Suprapubic skin (tissue), 4 donors: Measurements from ENCODE around the gene MXD4. TPM values are rescaled to one million over a fixed set of nuclear protein-coding genes. Genes with fewer than 3 reads are reported as not detected.
A peak's percentile ranks its signal among the peaks of the same experiment; 100 is the strongest.

ENCODE experiments used
- DNase-seq, 2 donors: peaks; one replicate each; pipeline ENCODE4 v3.0.0-alpha.2; 2019; ENCODE audit warnings: low spot score in 2 of 2
- H3K27ac ChIP-seq: fragments of 200-600 bp; sonication (generic); one replicate; pipeline ENCODE4 v1.5.1; 2019
- H3K27me3 ChIP-seq: fragments of 200-600 bp; sonication (generic); one replicate; pipeline ENCODE4 v1.5.1; 2019
- H3K36me3 ChIP-seq: fragments of 200-600 bp; sonication (generic); one replicate; pipeline ENCODE4 v1.5.1; 2019
- H3K4me1 ChIP-seq: fragments of 200-600 bp; sonication (generic); one replicate; pipeline ENCODE4 v1.5.1; 2019
- H3K4me3 ChIP-seq: fragments of 200-600 bp; sonication (generic); one replicate; pipeline ENCODE4 v1.5.1; 2019; ENCODE audit warnings: mild to moderate bottlenecking
- H3K9me3 ChIP-seq: fragments of 200-600 bp; sonication (generic); one replicate; pipeline ENCODE4 v1.5.1; 2019
- CTCF ChIP-seq, 2 donors: fragments of 200-600 bp in 1 of 2; fragments of 450-650 bp in 1 of 2; sonication (generic) in 1 of 2; IDR thresholded peaks; one replicate each; pipeline ENCODE4 v1.5.1; 2016 to 2019; ENCODE audit warnings: antibody characterized with exemption in 2 of 2, mild to moderate bottlenecking in 1 of 2, moderate library complexity in 1 of 2
- EP300 ChIP-seq: sonication (generic); formaldehyde crosslinking; IDR thresholded peaks from one replicate; pipeline ENCODE4 v1.6.1; 2017; ENCODE audit warnings: antibody characterized with exemption
- POLR2A ChIP-seq, 2 donors: fragments of 450-650 bp; IDR thresholded peaks; one replicate each; pipeline ENCODE4 v1.6.1; 2017; ENCODE audit warnings: antibody characterized with exemption in 2 of 2, mild to moderate bottlenecking in 2 of 2, moderate library complexity in 2 of 2
- POLR2AphosphoS5 ChIP-seq, 3 donors: sonication (generic); formaldehyde crosslinking; IDR thresholded peaks; one replicate each; pipeline ENCODE4 v1.6.1; 2017; ENCODE audit warnings: antibody characterized with exemption in 3 of 3
- WGBS: methylation state at CpG from one replicate; pipeline ENCODE4 v1.1.5; 2018; 5-methylcytosine and 5-hydroxymethylcytosine counted together
- total RNA-seq, 4 donors: library from RNA; depleted of rRNA; stranded (reverse); fragments of >200 nt; gene quantifications; one replicate each; pipeline ENCODE4 v1.1.0, GENCODE V29; 2016

Gene MXD4
- total RNA-seq, 4 donors from 2014 or later = 52.8 to 76.8 (median 63.3) TPM

DNA sequence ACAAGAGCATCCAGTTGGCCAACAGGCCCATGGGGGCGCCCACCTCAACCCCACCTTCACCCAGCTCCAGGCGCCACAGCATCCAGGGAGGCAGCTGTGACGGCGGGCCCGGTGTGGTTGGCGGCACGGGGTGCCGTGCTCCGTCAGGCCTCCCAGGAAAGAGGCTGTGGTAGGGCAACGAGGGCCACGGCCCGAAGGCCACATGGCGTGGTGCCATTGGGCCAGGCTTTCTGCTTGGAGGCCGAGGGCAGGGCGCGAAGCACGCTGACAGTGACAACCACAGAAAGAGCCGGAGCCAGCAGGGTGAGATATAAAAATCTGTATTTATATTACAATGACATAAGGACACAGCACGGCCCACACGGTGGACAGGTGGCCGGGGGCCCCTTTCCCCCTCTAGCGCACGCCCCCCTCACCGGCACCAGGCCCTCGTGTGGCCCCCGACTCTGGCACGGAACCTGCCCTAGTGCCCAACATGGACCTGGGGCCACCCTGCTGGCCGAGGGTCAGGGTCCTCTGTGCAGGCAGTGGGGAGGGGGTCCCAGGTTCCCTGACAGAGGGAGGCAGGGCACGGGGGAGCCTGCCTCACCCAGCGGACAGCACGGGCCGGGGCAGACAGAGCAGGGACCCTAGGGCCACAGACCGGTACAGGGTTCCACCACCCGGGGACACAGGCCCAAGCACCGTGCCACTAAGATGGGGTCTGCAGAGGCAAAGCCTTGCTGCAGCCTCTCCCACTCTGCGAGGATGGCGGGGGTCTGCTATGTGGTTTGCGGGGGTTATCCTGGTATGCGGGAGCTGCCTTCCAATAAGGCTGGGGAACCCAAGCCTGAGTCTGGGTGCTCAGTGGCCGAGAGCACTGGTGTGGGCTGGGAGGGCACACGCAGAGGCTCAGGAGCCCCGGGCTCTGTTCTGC lies 14.5 kb downstream of the MXD4 start:
- peak; percentile 61 to 72 for DNase-seq
- H3K4me1 ChIP-seq = peaks cover 12% of the 10 kb centered on the region
- H3K27ac ChIP-seq = no peak overlapping the region
- H3K9me3 ChIP-seq = no peaks in the 10 kb centered on the region
- WGBS = 91% methylated on average over 14 of the region's 42 CpGs
- H3K36me3 ChIP-seq = peaks cover 52% of the 10 kb centered on the region
- H3K27me3 ChIP-seq = no peaks in the 10 kb centered on the region
- TF ChIP-seq POLR2AphosphoS5 (IDR thresholded peaks at IDR 0.05) = no peak
- no peak for TF ChIP-seq CTCF (IDR thresholded peaks at IDR 0.05)
- no peak for TF ChIP-seq POLR2A (IDR thresholded peaks at IDR 0.05)
- TF ChIP-seq EP300 = no peak
- no peak overlapping the region for H3K4me3 ChIP-seq

GRCh38 chr4:2246384-2247127 lies 15.4 kb downstream of the MXD4 start:
- peak in 1 of 2 donors; percentile 71 for DNase-seq
- Histone ChIP-seq H3K9me3 (no peaks in the 10 kb centered on the region), H3K36me3 (peaks cover 43% of the 10 kb centered on the region), H3K4me1 (peaks cover 14% of the 10 kb centered on the region), H3K27ac (no peak overlapping the region), H3K27me3 (no peaks in the 10 kb centered on the region), H3K4me3 (no peak overlapping the region)
- 91% methylated on average over 11 of the region's 19 CpGs for WGBS
- TF ChIP-seq POLR2A (IDR thresholded peaks at IDR 0.05) (no peak), POLR2AphosphoS5 (IDR thresholded peaks at IDR 0.05) (no peak), CTCF (IDR thresholded peaks at IDR 0.05) (no peak), EP300 (no peak)

DNA sequence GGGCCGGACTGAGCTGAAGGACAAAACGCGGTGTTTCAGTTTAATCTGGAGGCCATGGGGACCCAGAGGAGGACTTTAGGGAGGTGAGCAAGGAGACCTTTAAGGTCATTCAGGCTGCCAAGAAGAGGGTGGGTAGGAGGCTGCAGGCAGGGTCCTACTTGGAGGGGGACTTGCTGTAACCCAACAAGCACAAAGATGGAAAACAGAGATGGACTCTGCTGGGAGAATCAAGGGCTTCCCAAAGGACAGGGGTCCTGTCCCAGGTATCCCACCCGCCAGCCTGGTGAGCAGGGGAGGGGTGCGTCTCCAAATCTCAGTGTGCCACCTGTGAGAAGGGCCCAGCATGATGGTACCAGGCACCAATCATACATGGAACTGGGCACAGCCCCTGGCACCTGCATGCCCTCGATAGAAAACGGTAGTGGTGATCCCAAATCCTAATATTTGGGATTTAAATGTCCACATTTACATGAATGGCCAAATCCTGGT lies 16.1 kb downstream of the MXD4 start:
- Histone ChIP-seq H3K4me1 (peaks cover 20% of the 10 kb centered on the region), H3K36me3 (peaks cover 36% of the 10 kb centered on the region), H3K9me3 (no peaks in the 10 kb centered on the region), H3K27me3 (no peaks in the 10 kb centered on the region), H3K27ac (no peak overlapping the region), H3K4me3 (no peak overlapping the region)
- 79% methylated on average over 7 of the region's 7 CpGs for WGBS
- no peak for TF ChIP-seq EP300
- no peak for TF ChIP-seq CTCF (IDR thresholded peaks at IDR 0.05)
- DNase-seq = peak in 1 of 2 donors; percentile 58

DNA sequence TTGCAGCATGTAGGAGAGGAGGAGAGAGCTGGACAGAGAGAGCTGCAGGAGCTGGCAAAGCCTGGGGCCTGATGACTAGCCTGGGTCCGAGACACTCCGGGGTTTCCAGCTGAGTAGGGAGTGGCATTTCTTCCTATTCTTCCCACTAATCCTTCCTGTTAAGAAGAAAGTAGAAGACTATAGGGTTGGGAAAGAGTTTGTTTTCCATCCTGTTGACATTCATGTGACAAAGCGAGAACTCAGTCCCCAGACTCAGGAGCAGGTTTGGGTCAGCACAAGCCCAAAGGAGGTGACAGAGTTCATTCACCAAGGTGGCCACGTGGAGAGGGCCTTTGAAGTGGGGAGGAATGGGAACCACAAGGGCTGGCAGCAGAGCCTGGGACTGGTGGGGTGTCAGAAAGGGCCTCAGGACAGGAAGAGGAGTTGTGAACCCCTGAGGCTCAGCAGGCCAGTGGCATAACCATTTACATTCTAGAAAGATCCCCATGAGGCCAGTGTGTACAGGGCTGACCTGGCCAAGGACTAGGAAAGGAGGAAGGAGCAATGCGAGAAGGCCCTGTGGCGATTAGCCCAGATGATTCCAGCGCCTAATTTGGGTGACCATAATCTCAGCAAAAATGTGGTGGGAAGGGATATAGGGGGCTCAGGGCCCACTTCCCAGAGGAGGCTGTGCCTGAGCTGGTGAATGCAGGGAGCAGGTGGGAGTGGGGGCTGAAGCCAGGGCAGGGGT lies 16.7 kb downstream of the MXD4 start:
- H3K4me3 ChIP-seq = no peak overlapping the region
- WGBS = 54% methylated on average over 7 of the region's 7 CpGs
- peaks cover 30% of the 10 kb centered on the region for H3K36me3 ChIP-seq
- peak overlapping the region; percentile 3 for H3K27ac ChIP-seq
- peaks cover 26% of the 10 kb centered on the region for H3K4me1 ChIP-seq
- TF ChIP-seq EP300 (no peak), POLR2AphosphoS5 (IDR thresholded peaks at IDR 0.05) (no peak), POLR2A (IDR thresholded peaks at IDR 0.05) (no peak), CTCF (IDR thresholded peaks at IDR 0.05) (no peak)
- no peaks in the 10 kb centered on the region for H3K9me3 ChIP-seq
- H3K27me3 ChIP-seq = no peaks in the 10 kb centered on the region
- DNase-seq = peak in 1 of 2 donors; percentile 77
